HEK293 (cell line): ENCODE measurements around the gene TXNRD3.

Experiments
- CTCF ChIA-PET: fragments of 350-600 bp; formaldehyde crosslinking; extraction: SDS; loops from one replicate; lab custom pipeline; 2021; ENCODE audit warnings: antibody characterized with exemption; lab: Yijun Ruan, JAX
- POLR2A ChIA-PET: fragments of 300-600 bp; formaldehyde crosslinking; extraction: SDS; loops from one replicate; lab custom pipeline; 2020; ENCODE audit warnings: antibody characterized with exemption, inconsistent platforms; lab: Yijun Ruan, JAX
- H3K27ac ChIP-seq: fragments of 200-500 bp; sonication (Bioruptor generic); 2 replicates; pipeline ENCODE4 v1.5.1; 2014; ENCODE audit warnings: low read depth, low read length, control low read depth, inconsistent platforms; ENCODE audit errors: extremely low read depth
- H3K36me3 ChIP-seq, 2 experiments: fragments of 200-500 bp in 1 of 2; sonication (Bioruptor generic) in 1 of 2; 1 replicate in 1 of 2; 2 replicates in 1 of 2; pipeline ENCODE4 v1.5.1; 2014 to 2017; ENCODE audit warnings: inconsistent platforms in 2 of 2, low read length in 2 of 2; ENCODE audit not compliant: control insufficient read depth in 2 of 2, insufficient read depth in 1 of 2
- H3K4me1 ChIP-seq: fragments of 200-500 bp; sonication (Bioruptor generic); 2 replicates; pipeline ENCODE4 v1.5.1; 2014; ENCODE audit warnings: mild to moderate bottlenecking, low read length, inconsistent platforms; ENCODE audit not compliant: control insufficient read depth, insufficient read depth
- H3K4me3 ChIP-seq: 2 replicates; pipeline ENCODE4 v1.5.1; 2011; ENCODE audit warnings: low read depth, mild to moderate bottlenecking, control low read depth, low read length, moderate library complexity
- H3K9me3 ChIP-seq: fragments of 200-500 bp; sonication (Bioruptor generic); 2 replicates; pipeline ENCODE4 v1.5.1; 2014; ENCODE audit warnings: low read depth, low read length, inconsistent platforms; ENCODE audit not compliant: control insufficient read depth, insufficient read depth
- BCL6B ChIP-seq: fragments of 450-650 bp; formaldehyde crosslinking; IDR thresholded peaks from 2 replicates; pipeline ENCODE4 v1.5.1; 2017; ENCODE audit warnings: missing biosample characterization, missing genetic modification characterization
- EGR2 ChIP-seq: fragments of 450-650 bp; formaldehyde crosslinking; IDR thresholded peaks from 2 replicates; pipeline ENCODE4 v1.5.1; 2016; ENCODE audit warnings: low read depth, missing biosample characterization, missing genetic modification characterization
- GLIS1 ChIP-seq: fragments of 450-650 bp; formaldehyde crosslinking; IDR thresholded peaks from 2 replicates; pipeline ENCODE4 v1.5.1; 2016; ENCODE audit warnings: missing biosample characterization, missing genetic modification characterization
- OSR2 ChIP-seq: fragments of 450-650 bp; formaldehyde crosslinking; IDR thresholded peaks from 2 replicates; pipeline ENCODE4 v1.5.1; 2016; ENCODE audit warnings: missing biosample characterization, missing genetic modification characterization
- PRDM4 ChIP-seq: fragments of 450-650 bp; formaldehyde crosslinking; IDR thresholded peaks from 2 replicates; pipeline ENCODE4 v1.5.1; 2017; ENCODE audit warnings: missing biosample characterization, missing genetic modification characterization
- PRDM6 ChIP-seq: fragments of 450-650 bp; formaldehyde crosslinking; IDR thresholded peaks from 2 replicates; pipeline ENCODE4 v1.5.1; 2017; ENCODE audit warnings: missing biosample characterization, missing genetic modification characterization
- SCRT1 ChIP-seq: fragments of 450-650 bp; formaldehyde crosslinking; IDR thresholded peaks from 2 replicates; pipeline ENCODE4 v1.5.1; 2016; ENCODE audit warnings: missing biosample characterization, missing genetic modification characterization, borderline replicate concordance
- WT1 ChIP-seq: fragments of 450-650 bp; formaldehyde crosslinking; IDR thresholded peaks from 2 replicates; pipeline ENCODE4 v1.5.1; 2016; ENCODE audit warnings: missing biosample characterization, missing genetic modification characterization
- ZBTB17 ChIP-seq: fragments of 450-650 bp; formaldehyde crosslinking; IDR thresholded peaks from 2 replicates; pipeline ENCODE4 v1.5.1; 2016; ENCODE audit warnings: missing biosample characterization, missing genetic modification characterization
- ZBTB48 ChIP-seq: fragments of 450-650 bp; formaldehyde crosslinking; IDR thresholded peaks from 2 replicates; pipeline ENCODE4 v1.5.1; 2016; ENCODE audit warnings: missing biosample characterization, missing genetic modification characterization
- ZNF155 ChIP-seq: fragments of 450-650 bp; formaldehyde crosslinking; IDR thresholded peaks from 2 replicates; pipeline ENCODE4 v1.5.1; 2016; ENCODE audit warnings: missing biosample characterization, missing genetic modification characterization
- ZNF202 ChIP-seq: fragments of 450-650 bp; formaldehyde crosslinking; IDR thresholded peaks from 2 replicates; pipeline ENCODE4 v1.5.1; 2016; ENCODE audit warnings: missing biosample characterization, missing genetic modification characterization, borderline replicate concordance
- ZNF354C ChIP-seq: fragments of 450-650 bp; formaldehyde crosslinking; IDR thresholded peaks from 2 replicates; pipeline ENCODE4 v1.5.1; 2016; ENCODE audit warnings: missing biosample characterization, missing genetic modification characterization, low read depth, borderline replicate concordance
- ZNF362 ChIP-seq: fragments of 450-650 bp; formaldehyde crosslinking; IDR thresholded peaks from 2 replicates; pipeline ENCODE4 v1.5.1; 2016; ENCODE audit warnings: missing biosample characterization, missing genetic modification characterization
- ZNF530 ChIP-seq: fragments of 450-650 bp; formaldehyde crosslinking; IDR thresholded peaks from 2 replicates; pipeline ENCODE4 v1.5.1; 2016; ENCODE audit warnings: low read depth, missing biosample characterization, missing genetic modification characterization
- ZNF548 ChIP-seq: fragments of 450-650 bp; formaldehyde crosslinking; IDR thresholded peaks from 2 replicates; pipeline ENCODE4 v1.5.1; 2016; ENCODE audit warnings: missing biosample characterization, missing genetic modification characterization
- ZNF621 ChIP-seq: fragments of 450-650 bp; formaldehyde crosslinking; IDR thresholded peaks from 2 replicates; pipeline ENCODE4 v1.5.1; 2017; ENCODE audit warnings: missing biosample characterization, missing genetic modification characterization
- ZNF792 ChIP-seq: fragments of 450-650 bp; formaldehyde crosslinking; IDR thresholded peaks from 2 replicates; pipeline ENCODE4 v1.5.1; 2016; ENCODE audit warnings: missing biosample characterization, missing genetic modification characterization
- ZNF843 ChIP-seq: fragments of 450-650 bp; formaldehyde crosslinking; IDR thresholded peaks from 2 replicates; pipeline ENCODE4 v1.5.1; 2016; ENCODE audit warnings: missing biosample characterization, missing genetic modification characterization

Gene TXNRD3

GRCh38 chr3:126685021-126685420 lies 30.1 kb upstream of the TXNRD3 start:
- no peaks in the 10 kb centered on the region for H3K36me3 ChIP-seq
- CTCF ChIA-PET: no interaction called here
- no peak for TF ChIP-seq ZNF843 (tag by site-specific recombination)
- TF ChIP-seq ZNF621: no peak
- TF ChIP-seq ZBTB17 (tag by site-specific recombination): no peak
- TF ChIP-seq ZNF530 (tag by site-specific recombination): no peak
- TF ChIP-seq BCL6B: no peak
- TF ChIP-seq ZNF354C: no peak
- TF ChIP-seq GLIS1 (tag by site-specific recombination): no peak
- no peak for TF ChIP-seq ZNF548 (tag by site-specific recombination)
- no peak for TF ChIP-seq SCRT1 (tag by site-specific recombination)
- TF ChIP-seq ZNF155 (tag by site-specific recombination): no peak
- TF ChIP-seq PRDM6 (tag by site-specific recombination): no peak
- TF ChIP-seq ZNF792: no peak
- no peak for TF ChIP-seq OSR2
- TF ChIP-seq EGR2 (tag by site-specific recombination): no peak
- no peak for TF ChIP-seq ZBTB48 (tag by site-specific recombination)
- no peak for TF ChIP-seq WT1
- TF ChIP-seq, all 188 proteins: peak for 0
- POLR2A ChIA-PET: no interaction called here
- Histone ChIP-seq H3K4me3 (no peak overlapping the region), H3K4me1 (no peaks in the 10 kb centered on the region), H3K27ac (no peak overlapping the region), H3K9me3 (no peaks in the 10 kb centered on the region)

- H3K4me3 ChIP-seq: no peak overlapping the region
- no peaks in the 10 kb centered on the region for H3K36me3 ChIP-seq
- CTCF ChIA-PET: interaction anchor here (0.6 kb wide), 1 partner anchor 872 kb away, joined by 3 read pairs; no protein-coding TSS in a partner anchor
- H3K4me1 ChIP-seq: no peaks in the 10 kb centered on the region
- H3K27ac ChIP-seq: no peak overlapping the region
- no peaks in the 10 kb centered on the region for H3K9me3 ChIP-seq
- TF ChIP-seq PRDM4 (tag by site-specific recombination) (no peak), ZNF202 (tag by site-specific recombination) (no peak), ZNF362 (tag by site-specific recombination) (0 out of 2 replicates have a peak, but pooled peaks have one; percentile 17)
- POLR2A ChIA-PET: no interaction called here
Measured at GRCh38 chr3:126684218-126684751, 29.4 kb upstream of the TXNRD3 start.
